AG09309 (cell line): ENCODE measurements around the gene POLR1C.

Source experiments
- DNase-seq: peaks from one replicate; pipeline ENCODE4 v3.0.0-alpha.2; 2010; ENCODE audit warnings: low read depth
- H3K4me3 ChIP-seq: 2 replicates; pipeline ENCODE4 v1.5.1; 2011; ENCODE audit warnings: mild to moderate bottlenecking, low read depth, low read length, moderate library complexity; ENCODE audit not compliant: control insufficient read depth
- CTCF ChIP-seq: IDR thresholded peaks from 2 replicates; pipeline ENCODE4 v1.5.1; 2011; ENCODE audit warnings: mild to moderate bottlenecking, low read depth, low read length, inconsistent platforms; ENCODE audit not compliant: insufficient read depth, control insufficient read depth; ENCODE audit errors: missing control alignments

The POLR1C gene

GRCh38 chr6:43509984-43510826 is 6.7 kb upstream of the POLR1C start, which contains the start of gene LRRC73:
Gene LRRC73 (minus strand): TSS chr6:43510346. CDS start chr6:43509785, 561 bp downstream.
- no peak for DNase-seq
- TF ChIP-seq CTCF = no peak
- peak within 1 kb of the TSS; percentile 47 for H3K4me3 ChIP-seq

- H3K4me3 ChIP-seq = no peak overlapping the region; the same call in 1 of the 2 replicates
- no peak for TF ChIP-seq CTCF
- no peak for DNase-seq
Measured at GRCh38 chr6:43510827-43511163, 6.1 kb upstream of the POLR1C start.

GRCh38 chr6:43511824-43512415 is 5.0 kb upstream of the POLR1C start:
- DNase-seq = no peak
- no peak overlapping the region for H3K4me3 ChIP-seq
- TF ChIP-seq CTCF = no peak

DNA sequence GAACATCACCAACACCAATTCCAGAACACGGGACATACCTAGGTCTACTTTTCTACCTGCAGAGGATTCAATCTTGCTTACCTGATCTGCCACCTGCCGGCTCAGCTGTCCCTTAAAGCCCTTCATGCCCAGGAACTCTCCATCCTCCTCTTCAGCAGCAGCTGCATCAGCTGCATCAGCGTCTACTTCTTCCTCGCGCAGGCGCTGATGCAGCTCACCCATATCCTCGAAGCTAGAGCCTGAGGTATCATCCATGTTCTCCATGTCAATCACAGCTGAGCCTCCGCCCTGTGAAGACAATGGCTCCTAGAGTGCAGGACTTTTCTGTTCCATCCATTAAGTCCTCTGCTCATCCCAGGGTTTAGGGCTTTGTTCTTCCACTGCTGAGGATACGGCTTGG is 1.1 kb upstream of the POLR1C start:
- no peak for DNase-seq
- no peak for TF ChIP-seq CTCF

GRCh38 chr6:43516367-43516696 is 557 bp upstream of the POLR1C start:
- no peak for DNase-seq
- peak overlapping the region; percentile 99 for H3K4me3 ChIP-seq
- no peak for TF ChIP-seq CTCF

More for the DNA sequence above, 1.1 kb upstream of the POLR1C start:
- H3K4me3 ChIP-seq = peak overlapping the region; percentile 99

DNA sequence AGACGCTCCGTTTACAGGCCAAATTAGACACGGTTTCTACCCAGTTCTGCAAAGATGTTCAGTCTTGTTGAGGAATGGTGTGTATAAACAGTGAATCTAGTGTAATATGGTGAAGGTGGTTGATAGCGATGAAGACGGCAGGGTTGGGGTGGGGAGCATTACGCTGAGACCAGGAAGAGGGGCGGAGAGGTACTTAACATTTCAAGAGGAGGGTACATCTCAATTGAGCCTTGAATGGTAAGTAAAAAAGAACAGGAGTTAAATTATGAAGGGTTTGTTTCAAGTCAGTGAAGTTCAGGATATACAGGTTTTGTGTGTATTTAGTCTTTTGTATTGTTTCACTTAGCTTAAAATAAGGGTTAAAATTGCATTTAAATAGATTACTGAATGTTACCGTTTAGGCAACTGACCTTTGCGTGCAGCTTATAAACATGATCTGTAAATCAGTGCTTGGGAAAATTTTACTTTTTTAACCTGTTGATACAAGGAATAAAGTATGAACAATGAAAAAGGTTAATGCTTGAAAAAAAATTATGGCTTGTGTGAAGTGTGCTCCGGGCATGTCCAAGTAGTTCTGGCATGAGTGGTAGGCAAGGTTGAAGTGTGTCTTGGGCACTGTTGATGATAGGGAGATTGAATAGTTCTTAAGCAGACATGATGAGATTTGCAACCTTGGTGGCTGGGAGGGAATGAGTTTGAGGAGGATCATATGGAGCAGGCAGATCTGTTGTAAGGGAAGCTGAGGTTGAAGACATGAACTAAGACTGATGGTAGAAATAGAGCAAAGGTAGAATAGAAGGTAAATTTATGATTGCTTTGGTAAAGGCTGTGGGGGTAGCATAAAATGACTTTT is 842 bp downstream of the POLR1C start:
- H3K4me3 ChIP-seq = peak overlapping the region; percentile 99
- no peak for DNase-seq
- no peak for TF ChIP-seq CTCF
